22Rv1 (cell line): ENCODE results near the gene NHLRC2.

Experiments
- ZFX ChIP-seq: fragments of 450-650 bp; IDR thresholded peaks from 2 replicates; pipeline ENCODE4 v1.6.1; 2017; ENCODE audit warnings: antibody characterized with exemption, borderline replicate concordance
- TF ChIP-seq, protein P1 (sequence below): fragments of 450-650 bp; IDR thresholded peaks from 2 replicates; pipeline ENCODE4 v1.5.1; 2017; ENCODE audit warnings: mild to moderate bottlenecking

DNA sequence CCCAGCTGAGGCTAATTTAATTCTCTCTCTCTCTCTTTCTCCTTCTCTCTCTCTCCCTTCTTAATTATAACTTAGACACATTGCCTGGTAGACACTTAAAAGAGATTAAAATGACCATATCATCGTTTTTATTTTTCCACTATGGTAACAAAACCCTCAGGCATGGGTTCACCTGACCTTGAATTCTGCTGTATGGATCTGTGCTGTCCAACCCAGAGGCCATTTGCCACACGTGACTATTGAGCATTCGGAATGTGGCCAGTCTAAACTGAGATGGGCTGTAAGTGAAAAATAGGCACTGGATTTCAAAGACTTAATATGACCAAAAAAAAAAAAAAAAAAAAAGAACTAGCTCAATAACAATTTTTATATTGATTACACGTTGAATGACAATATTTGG, 93.6 kb downstream of the NHLRC2 start:
- TF ChIP-seq, protein P1, sequence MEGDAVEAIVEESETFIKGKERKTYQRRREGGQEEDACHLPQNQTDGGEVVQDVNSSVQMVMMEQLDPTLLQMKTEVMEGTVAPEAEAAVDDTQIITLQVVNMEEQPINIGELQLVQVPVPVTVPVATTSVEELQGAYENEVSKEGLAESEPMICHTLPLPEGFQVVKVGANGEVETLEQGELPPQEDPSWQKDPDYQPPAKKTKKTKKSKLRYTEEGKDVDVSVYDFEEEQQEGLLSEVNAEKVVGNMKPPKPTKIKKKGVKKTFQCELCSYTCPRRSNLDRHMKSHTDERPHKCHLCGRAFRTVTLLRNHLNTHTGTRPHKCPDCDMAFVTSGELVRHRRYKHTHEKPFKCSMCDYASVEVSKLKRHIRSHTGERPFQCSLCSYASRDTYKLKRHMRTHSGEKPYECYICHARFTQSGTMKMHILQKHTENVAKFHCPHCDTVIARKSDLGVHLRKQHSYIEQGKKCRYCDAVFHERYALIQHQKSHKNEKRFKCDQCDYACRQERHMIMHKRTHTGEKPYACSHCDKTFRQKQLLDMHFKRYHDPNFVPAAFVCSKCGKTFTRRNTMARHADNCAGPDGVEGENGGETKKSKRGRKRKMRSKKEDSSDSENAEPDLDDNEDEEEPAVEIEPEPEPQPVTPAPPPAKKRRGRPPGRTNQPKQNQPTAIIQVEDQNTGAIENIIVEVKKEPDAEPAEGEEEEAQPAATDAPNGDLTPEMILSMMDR = no peak
- TF ChIP-seq ZFX = no peak
